Uterus (tissue), 4 donors: ENCODE data around the gene HSD17B2. TPM values are rescaled to one million over a fixed set of nuclear protein-coding genes. Genes with fewer than 3 reads are reported as not detected.

ENCODE experiments used
- DNase-seq, 2 donors: peaks; one replicate each; pipeline ENCODE4 v3.0.0-alpha.2; 2019 to 2020
- H3K27ac ChIP-seq, 2 donors: fragments of 200-600 bp; sonication (generic); 1 replicate in 1 of 2; 2 replicates in 1 of 2; pipeline ENCODE4 v1.5.1; 2016 to 2018
- H3K27me3 ChIP-seq, 2 donors: fragments of 200-600 bp; sonication (generic); one replicate each; pipeline ENCODE4 v1.5.1; 2018 to 2019; ENCODE audit warnings: control low read depth in 1 of 2
- H3K36me3 ChIP-seq, 2 donors: fragments of 200-600 bp; sonication (generic); one replicate each; pipeline ENCODE4 v1.5.1; 2019; ENCODE audit warnings: control low read depth in 1 of 2
- H3K4me1 ChIP-seq, 2 donors: fragments of 200-600 bp; sonication (generic); one replicate each; pipeline ENCODE4 v1.5.1; 2018 to 2019; ENCODE audit warnings: control low read depth in 1 of 2
- H3K4me3 ChIP-seq, 2 donors: fragments of 200-600 bp; sonication (generic); 1 replicate in 1 of 2; 2 replicates in 1 of 2; pipeline ENCODE4 v1.5.1; 2018 to 2019; ENCODE audit warnings: mild to moderate bottlenecking in 1 of 2
- H3K9me3 ChIP-seq, 2 donors: fragments of 200-600 bp; sonication (generic); one replicate each; pipeline ENCODE4 v1.5.1; 2019; ENCODE audit warnings: control low read depth in 1 of 2
- POLR2A ChIP-seq, 2 donors: fragments of 450-650 bp; IDR thresholded peaks; one replicate each; pipeline ENCODE4 v1.6.1; 2016; ENCODE audit warnings: antibody characterized with exemption in 2 of 2, mild to moderate bottlenecking in 1 of 2, moderate library complexity in 1 of 2
- intact Hi-C: fragments of 100-400 bp; cut with DNase I; formaldehyde crosslinking; loops from one replicate; pipeline ENCODE4 v1.15.1; 2023; ENCODE audit warnings: low total_unique reads
- total RNA-seq, 4 donors: library from RNA; depleted of rRNA in 3 of 4; stranded (reverse); fragments of >200 nt in 3 of 4; gene quantifications; one replicate each; pipeline versions ENCODE4 v1.1.0 to v1.2.4, GENCODE V29; 2014 to 2023
- TF ChIP-seq, protein P1 (sequence below), 4 experiments: fragments of 200-600 bp in 2 of 4; fragments of 450-650 bp in 2 of 4; sonication (generic) in 2 of 4; IDR thresholded peaks; one replicate each; pipeline ENCODE4 v1.5.1; 2016 to 2019; ENCODE audit warnings: antibody characterized with exemption in 4 of 4, mild to moderate bottlenecking in 2 of 4, moderate library complexity in 1 of 4
- donor health status: DM: yes; HTN: yes; CAD: no.

The HSD17B2 gene
- total RNA-seq, 4 donors from 2014 or later = 0.14 TPM; not detected in 3

DNA sequence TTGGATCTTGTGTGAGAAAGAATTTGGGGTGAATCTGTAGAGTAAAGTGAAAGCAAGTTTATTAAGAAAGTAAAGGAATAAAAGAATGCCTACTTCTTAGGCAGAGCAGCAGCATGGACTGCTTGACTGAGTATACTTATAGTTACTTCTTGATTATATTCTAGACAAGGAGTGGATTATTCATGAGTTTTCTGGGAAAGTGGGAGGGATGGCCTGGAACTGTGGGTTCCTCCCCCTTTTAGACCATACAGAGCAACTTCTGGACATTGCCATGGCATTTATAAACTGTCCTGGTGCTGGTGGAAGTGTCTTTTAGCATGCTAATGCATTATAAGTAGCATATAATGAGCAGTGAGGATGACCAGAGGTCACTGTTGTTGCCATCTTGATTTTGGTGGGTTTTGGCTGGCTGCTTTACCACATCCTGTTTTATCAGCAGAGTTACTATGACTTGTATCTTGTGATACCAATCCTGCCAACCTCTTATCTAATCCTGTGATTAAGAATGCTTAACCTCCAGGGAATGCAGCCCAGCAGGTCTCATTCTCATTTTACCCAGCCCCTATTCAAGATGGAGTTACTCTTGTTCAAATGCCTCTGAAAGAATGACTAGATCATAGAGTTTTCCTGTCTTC, 58.7 kb downstream of the HSD17B2 start:
- H3K36me3 ChIP-seq = no peaks in the 10 kb centered on the region
- H3K9me3 ChIP-seq = no peaks in the 10 kb centered on the region
- H3K4me1 ChIP-seq = no peaks in the 10 kb centered on the region
- no peaks in the 10 kb centered on the region for H3K27me3 ChIP-seq
- H3K27ac ChIP-seq = no peak overlapping the region
- DNase-seq = no peak
- H3K4me3 ChIP-seq = no peak overlapping the region
- TF ChIP-seq, protein P1, sequence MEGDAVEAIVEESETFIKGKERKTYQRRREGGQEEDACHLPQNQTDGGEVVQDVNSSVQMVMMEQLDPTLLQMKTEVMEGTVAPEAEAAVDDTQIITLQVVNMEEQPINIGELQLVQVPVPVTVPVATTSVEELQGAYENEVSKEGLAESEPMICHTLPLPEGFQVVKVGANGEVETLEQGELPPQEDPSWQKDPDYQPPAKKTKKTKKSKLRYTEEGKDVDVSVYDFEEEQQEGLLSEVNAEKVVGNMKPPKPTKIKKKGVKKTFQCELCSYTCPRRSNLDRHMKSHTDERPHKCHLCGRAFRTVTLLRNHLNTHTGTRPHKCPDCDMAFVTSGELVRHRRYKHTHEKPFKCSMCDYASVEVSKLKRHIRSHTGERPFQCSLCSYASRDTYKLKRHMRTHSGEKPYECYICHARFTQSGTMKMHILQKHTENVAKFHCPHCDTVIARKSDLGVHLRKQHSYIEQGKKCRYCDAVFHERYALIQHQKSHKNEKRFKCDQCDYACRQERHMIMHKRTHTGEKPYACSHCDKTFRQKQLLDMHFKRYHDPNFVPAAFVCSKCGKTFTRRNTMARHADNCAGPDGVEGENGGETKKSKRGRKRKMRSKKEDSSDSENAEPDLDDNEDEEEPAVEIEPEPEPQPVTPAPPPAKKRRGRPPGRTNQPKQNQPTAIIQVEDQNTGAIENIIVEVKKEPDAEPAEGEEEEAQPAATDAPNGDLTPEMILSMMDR (IDR thresholded peaks at IDR 0.05) = no peak
- no peak for TF ChIP-seq POLR2A (IDR thresholded peaks at IDR 0.05)
- intact Hi-C loops = no loop called here

DNA sequence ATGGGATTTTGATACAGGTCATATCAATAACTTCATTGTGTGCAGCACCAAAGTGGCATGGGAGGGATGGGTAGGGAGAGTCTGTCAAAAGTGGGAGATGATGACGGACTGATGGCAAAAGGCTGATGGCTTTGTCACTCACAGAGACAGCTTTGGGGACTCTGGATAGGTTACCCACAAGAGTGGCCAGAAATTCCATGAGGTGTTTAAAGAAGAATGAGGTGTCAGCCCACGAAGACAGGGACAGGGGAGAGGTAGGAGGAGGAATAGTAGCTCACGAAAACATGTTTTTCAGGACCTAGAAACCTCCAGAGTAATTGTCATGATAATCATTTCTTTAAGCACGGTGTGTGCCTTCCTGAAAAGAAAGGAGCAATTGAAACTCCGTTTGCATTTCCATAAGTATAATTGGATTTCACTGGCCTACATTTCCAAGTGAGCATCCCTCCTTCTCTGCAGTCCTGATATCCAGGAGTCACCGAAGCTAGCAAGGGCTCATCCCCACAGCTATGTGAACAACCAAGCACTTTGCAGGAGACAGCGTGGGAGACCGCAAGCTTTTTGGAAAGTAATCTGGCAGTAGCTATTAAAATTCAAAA, 60.0 kb downstream of the HSD17B2 start:
- Histone ChIP-seq H3K36me3 (no peaks in the 10 kb centered on the region), H3K27ac (no peak overlapping the region), H3K4me3 (no peak overlapping the region), H3K9me3 (no peaks in the 10 kb centered on the region), H3K27me3 (no peaks in the 10 kb centered on the region), H3K4me1 (no peaks in the 10 kb centered on the region)
- TF ChIP-seq, protein P1 (IDR thresholded peaks at IDR 0.05) = no peak
- no peak for TF ChIP-seq POLR2A (IDR thresholded peaks at IDR 0.05)
- DNase-seq = peak; percentile 23 to 39
- intact Hi-C loops = no loop called here

DNA sequence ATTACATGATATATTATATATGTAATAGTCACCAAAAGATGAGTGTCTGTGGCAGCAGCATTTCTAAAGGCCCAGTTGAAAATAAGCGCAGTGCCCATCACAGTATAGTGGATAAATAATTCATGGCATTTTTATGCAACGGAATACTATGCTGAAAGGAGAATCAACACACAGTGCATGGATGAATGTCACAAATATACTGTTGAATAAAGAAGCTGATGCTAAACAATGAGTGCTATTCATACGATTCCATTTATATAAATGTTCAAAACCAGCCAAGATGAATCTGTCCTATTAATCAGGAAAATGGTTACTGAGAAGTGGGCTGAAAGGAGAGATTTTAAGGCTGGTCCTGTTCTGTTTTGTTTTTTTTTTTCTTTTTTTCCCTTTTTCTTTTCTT, 61.6 kb downstream of the HSD17B2 start:
- no peak overlapping the region for H3K4me3 ChIP-seq
- no peak for DNase-seq
- no peaks in the 10 kb centered on the region for H3K36me3 ChIP-seq
- intact Hi-C loops = no loop called here
- no peak overlapping the region for H3K27ac ChIP-seq
- H3K27me3 ChIP-seq = no peaks in the 10 kb centered on the region
- TF ChIP-seq POLR2A (IDR thresholded peaks at IDR 0.05) = no peak
- TF ChIP-seq, protein P1 (IDR thresholded peaks at IDR 0.05) = no peak
- no peaks in the 10 kb centered on the region for H3K9me3 ChIP-seq
- H3K4me1 ChIP-seq = no peaks in the 10 kb centered on the region

DNA sequence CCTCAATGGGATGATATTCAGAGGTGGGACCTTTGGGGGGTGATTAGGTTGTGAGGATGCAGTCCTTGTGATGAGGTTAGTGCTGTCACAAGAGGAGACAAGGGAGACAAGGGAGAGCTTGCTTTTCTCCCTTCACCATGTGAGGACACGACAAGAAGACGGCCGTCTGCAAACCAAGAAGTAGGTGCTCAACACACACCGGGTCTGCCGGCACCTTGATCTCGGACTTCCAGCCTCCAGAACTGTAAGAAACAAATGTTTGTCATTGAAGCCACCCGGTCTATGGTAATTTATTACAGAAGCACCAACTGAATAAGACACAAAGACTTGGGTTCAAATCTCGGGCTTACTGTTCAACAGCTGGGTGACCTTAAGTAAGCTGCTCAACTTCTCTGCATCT, 70.1 kb downstream of the HSD17B2 start:
- H3K9me3 ChIP-seq = no peaks in the 10 kb centered on the region
- TF ChIP-seq, protein P1 (IDR thresholded peaks at IDR 0.05) = no peak
- TF ChIP-seq POLR2A (IDR thresholded peaks at IDR 0.05) = no peak
- no peak for DNase-seq
- H3K36me3 ChIP-seq = no peaks in the 10 kb centered on the region
- no peak overlapping the region for H3K27ac ChIP-seq
- H3K27me3 ChIP-seq = no peaks in the 10 kb centered on the region
- intact Hi-C loops = no loop called here
- no peaks in the 10 kb centered on the region for H3K4me1 ChIP-seq
- no peak overlapping the region for H3K4me3 ChIP-seq

DNA sequence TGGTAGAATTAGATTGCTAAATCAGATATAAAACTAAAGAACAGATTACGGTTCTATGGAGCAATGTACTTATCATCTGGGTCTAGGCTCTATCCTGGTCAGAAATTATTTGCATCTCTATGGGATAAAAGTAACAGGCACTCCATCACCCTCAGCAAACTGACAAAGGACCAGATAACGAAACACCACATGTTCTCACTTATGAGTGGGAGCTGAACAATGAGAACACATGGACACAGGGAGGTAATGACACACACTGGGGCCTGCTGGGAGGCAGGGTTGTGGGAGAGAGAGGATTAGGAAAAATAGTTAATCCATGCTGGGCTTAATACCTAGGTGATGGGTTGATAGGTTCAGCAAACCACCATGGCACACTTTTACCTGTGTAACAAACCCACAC, 73.0 kb downstream of the HSD17B2 start:
- intact Hi-C loops = no loop called here
- TF ChIP-seq POLR2A (IDR thresholded peaks at IDR 0.05) = no peak
- TF ChIP-seq, protein P1 (IDR thresholded peaks at IDR 0.05) = no peak
- H3K27me3 ChIP-seq = no peaks in the 10 kb centered on the region

More for the DNA sequence above, 73.0 kb downstream of the HSD17B2 start:
- H3K36me3 ChIP-seq = no peaks in the 10 kb centered on the region
- no peaks in the 10 kb centered on the region for H3K9me3 ChIP-seq
- H3K4me1 ChIP-seq = no peaks in the 10 kb centered on the region
- no peak overlapping the region for H3K27ac ChIP-seq
- no peak overlapping the region for H3K4me3 ChIP-seq
- DNase-seq = no peak
